Suppressor macrophage (primary cell): ENCODE data around the gene RABL2A.
"Not testable (repeated sequence)": the region's sequence is repeated elsewhere in the genome, so short reads cannot be mapped to it uniquely, and the experiment has no call there.

Experiments
- DNase-seq, 4 experiments: peaks; one replicate each; pipeline ENCODE4 v3.0.0-alpha.2; 2020 to 2022

The RABL2A gene

DNA sequence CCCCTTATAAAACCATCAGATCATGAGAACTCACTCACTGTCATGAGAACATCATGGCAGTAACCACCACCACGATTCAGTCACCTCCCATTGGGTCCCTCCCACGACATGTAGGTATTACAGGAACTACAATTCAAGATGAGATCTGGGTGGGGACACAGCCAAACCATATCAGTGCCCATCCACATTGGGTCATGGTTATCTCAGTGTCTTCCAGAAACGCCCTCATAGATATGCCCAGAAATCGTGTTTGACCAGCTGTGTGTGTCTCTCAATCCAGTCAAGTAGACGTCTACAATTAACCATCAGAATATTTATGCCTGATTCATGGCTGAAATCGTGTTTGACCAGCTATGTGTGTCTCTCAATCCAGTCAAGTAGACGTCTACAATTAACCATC is 17.2 kb upstream of the RABL2A start:
- DNase-seq, result not testable (repeated sequence)

DNA sequence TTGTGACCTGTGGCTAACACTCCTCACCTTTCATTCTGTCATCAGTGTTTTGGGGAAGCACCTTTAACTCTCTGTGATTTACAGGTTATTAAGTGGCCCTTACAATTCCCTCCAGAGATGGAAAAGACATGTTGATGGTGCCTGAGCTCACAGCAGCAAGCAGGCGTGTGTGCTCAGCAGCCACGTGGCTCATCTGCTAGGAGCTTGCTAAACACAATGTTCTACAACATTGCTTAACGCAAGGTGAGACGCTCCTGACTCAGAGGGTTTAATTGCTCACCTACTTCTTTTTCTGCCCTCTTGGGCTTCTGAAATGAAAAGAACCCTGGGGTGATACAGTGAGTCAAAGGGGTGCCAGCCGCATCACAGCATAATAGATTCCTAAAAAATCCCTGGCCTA is 6.1 kb upstream of the RABL2A start:
- not testable (repeated sequence) for DNase-seq

GRCh38 chr2:113625906-113626305 is 1.2 kb upstream of the RABL2A start:
- not testable (repeated sequence) for DNase-seq

GRCh38 chr2:113632849-113633345 is 5.8 kb downstream of the RABL2A start:
- DNase-seq, result not testable (repeated sequence)

DNA sequence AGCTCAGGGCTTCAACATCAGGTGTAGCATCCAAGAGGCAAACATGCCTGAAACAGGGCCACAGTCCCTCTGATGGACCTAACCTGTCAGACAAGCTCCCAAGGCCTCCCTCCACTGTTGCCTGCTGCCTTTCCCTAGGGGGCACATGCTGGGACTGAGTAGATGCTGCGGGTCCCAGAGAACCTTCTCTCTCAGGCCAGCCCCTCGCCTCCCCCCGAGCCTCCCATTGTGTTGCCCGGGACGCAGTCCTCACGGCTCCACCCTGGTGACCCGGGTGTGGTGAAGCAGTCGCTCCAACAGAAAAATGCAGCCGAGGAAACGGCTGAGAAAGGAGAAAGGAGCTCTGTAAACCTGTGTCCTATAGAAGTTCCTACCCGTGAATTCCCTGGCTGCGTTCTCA is 8.3 kb downstream of the RABL2A start:
- DNase-seq, result not testable (repeated sequence)

- not testable (repeated sequence) for DNase-seq
Measured at GRCh38 chr2:113636226-113636625, 9.2 kb downstream of the RABL2A start.

- not testable (repeated sequence) for DNase-seq
Measured at GRCh38 chr2:113638084-113638483, 11.0 kb downstream of the RABL2A start.

- not testable (repeated sequence) for DNase-seq
Measured at GRCh38 chr2:113646217-113646616, 19.2 kb downstream of the RABL2A start.

- DNase-seq, result not testable (repeated sequence)
Measured at GRCh38 chr2:113650834-113651815, 24.1 kb downstream of the RABL2A start.

GRCh38 chr2:113652599-113652998 is 25.5 kb downstream of the RABL2A start:
- DNase-seq, result not testable (repeated sequence)

DNA sequence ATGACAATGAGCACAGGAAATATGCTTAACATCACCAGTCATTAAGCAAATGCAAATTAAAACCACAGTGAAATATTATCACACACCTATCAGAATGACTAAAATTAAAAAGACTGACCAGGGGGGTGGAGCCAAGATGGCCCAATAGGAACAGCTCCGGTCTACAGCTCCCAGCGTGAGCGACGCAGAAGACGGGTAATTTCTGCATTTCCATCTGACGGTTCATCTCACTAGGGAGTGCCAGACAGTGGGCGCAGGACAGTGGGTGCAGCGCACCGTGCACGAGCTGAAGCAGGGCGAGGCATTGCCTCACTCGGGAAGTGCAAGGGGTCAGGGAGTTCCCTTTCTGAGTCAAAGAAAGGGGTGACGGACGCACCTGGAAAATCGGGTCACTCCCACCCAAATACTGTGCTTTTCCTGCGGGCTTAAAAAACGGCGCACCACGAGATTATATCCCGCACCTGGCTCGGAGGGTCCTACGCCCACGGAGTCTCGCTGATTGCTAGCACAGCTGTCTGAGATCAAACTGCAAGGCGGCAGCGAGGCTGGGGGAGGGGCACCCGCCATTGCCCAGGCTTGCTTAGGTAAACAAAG is 29.1 kb downstream of the RABL2A start:
- DNase-seq, result not testable (repeated sequence)

DNA sequence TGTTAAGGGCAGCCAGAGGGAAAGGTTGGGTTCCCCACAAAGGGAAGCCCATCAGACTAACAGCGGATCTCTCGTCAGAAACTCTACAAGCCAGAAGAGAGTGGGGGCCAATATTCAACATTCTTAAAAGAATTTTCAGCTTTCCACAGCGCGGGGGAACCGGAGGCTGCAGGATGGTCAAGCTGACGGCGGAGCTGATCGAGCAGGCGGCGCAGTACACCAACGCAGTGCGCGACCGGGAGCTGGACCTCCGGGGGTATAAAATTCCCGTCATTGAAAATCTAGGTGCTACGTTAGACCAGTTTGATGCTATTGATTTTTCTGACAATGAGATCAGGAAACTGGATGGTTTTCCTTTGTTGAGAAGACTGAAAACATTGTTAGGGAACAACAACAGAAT is 30.7 kb downstream of the RABL2A start:
- not testable (repeated sequence) for DNase-seq

GRCh38 chr2:113663285-113664060 is 36.4 kb downstream of the RABL2A start:
- DNase-seq, result not testable (repeated sequence)

GRCh38 chr2:113664761-113665533 is 37.9 kb downstream of the RABL2A start:
- DNase-seq, result not testable (repeated sequence)

GRCh38 chr2:113669013-113669412 is 41.9 kb downstream of the RABL2A start:
- not testable (repeated sequence) for DNase-seq

GRCh38 chr2:113672326-113672932 is 45.4 kb downstream of the RABL2A start:
- DNase-seq, result peak; percentile 32 to 65 (median 57)

DNA sequence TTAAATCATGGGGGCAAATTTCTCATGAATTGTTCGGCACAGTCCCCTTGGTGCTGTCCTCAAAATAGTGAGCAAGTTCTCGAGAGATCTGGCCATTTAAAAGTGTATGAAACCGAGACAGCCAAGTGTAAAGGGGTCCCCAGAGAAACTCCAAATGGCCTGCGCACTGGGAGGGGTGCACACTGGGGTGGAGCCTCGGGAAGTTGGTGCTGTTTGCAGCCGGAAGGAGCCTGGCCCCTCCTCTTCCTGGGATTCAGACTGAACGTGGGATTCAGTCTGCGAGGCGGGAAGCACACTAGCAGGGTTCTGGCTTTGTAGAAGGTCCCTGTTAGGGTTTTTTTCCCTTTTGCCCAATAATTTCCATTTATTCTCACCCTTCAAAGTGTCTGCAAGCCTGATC is 48.8 kb downstream of the RABL2A start:
- DNase-seq, result no peak

GRCh38 chr2:113676623-113677266 is 49.7 kb downstream of the RABL2A start:
- no peak for DNase-seq

GRCh38 chr2:113677330-113677729 is 50.3 kb downstream of the RABL2A start:
- no peak for DNase-seq

- no peak for DNase-seq
Measured at GRCh38 chr2:113679457-113679856, 52.4 kb downstream of the RABL2A start.

DNA sequence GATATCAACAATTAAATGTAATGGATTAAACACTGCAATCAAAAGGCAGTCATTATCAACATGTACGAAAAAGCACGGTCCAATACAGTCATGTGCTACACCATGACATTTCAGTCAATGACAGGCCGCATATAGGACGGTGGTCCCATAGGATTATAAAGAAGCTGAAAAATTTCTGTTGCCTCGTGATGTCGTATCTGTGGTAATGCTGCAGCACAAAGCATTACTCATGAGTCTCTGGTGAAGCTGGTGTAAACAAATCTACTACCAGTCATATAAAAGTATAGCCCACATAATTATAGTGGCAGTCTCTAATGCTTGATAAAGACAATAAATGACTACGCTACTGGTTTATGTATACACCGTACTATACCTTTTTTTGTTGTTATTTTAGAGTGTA is 58.4 kb downstream of the RABL2A start:
- DNase-seq, result no peak
